Fibroblast of skin of left quadriceps (primary cell): ENCODE measurements around the gene MORN1.

Experiments used
- DNase-seq, 2 experiments: peaks; one replicate each; pipeline ENCODE4 v3.0.0-alpha.2; 2013; ENCODE audit warnings: low read depth in 2 of 2

MORN1 gene

GRCh38 chr1:2374252-2375155, 16.9 kb downstream of the MORN1 start:
- DNase-seq, result no peak

GRCh38 chr1:2373551-2374251, 17.7 kb downstream of the MORN1 start:
- no peak for DNase-seq

DNA sequence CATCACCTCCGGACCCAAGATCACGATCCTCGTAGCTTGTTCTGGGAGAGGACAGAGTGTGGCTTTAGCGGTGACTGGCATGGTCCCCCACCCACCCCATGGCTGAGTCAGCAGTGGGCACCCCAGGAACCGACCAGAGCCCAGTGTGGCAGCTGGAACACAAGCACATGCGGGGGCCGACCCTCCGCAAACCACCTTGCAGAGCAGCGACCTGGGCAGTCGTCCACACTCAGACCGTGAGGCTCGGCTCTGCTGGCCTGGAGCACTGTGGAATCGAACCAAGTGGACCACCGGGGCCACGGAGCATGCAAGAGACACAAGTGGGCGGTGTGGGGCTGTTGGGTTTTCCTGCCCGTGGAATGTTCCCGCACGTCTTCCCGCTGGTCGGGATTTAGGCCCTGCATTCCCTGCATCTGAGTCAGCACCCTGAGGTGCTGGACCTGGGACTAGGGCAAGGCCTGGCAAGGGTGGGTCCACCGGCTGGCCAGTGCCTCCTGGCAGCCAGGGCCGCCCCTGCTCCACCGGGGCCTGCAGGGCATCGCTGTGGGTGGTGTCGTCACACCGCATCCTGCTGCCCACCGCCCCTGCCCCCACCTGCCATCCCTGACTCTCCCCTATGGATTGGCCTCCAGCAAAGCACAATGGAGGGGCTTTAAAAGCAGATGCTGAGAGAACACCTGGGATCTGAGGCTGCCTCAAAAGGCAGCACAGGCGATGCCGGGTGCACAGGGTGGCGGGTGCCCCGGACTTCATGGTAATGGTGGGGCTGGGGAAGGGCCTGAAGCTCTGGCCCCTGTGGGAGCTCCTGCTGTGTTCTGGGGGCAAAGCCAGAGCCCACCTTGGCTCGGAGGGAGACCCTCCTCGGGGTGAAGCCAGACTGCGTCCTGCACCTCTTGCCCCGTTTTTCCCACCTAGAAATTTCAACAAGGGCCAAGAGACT, 18.5 kb downstream of the MORN1 start:
- DNase-seq, result no peak

DNA sequence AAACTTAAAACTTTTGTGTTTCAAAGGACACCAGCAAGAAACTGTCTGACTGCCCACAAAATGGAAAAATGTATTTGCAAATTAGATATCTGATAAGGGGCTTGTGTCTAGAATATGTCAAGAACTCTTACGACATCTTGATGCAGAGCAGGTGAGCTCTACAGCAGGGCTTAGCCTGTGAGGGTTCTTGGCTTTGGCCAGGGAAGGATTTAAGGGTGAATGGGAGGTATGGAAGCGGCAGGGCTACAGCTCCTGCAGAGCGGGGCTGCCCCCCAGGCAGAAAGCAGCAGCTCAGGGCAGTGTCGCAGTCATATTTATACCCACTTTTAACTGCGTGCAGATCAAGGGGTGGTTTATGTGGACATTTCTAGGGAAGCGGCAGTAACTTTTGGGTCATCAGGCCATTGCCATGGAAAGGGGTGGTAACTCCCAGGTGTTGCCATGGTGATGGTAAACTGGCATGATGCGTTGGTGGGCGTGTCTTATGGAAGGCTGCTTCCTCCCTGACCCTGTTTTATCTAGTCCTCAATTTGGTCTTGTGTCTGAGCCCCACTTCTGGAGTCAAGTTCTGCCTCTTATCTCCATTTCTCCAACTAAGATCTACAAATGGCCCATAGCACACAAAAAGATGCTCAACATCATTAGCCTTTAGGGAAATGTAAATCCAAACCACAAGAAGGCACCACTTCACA, 23.2 kb downstream of the MORN1 start:
- no peak for DNase-seq

DNA sequence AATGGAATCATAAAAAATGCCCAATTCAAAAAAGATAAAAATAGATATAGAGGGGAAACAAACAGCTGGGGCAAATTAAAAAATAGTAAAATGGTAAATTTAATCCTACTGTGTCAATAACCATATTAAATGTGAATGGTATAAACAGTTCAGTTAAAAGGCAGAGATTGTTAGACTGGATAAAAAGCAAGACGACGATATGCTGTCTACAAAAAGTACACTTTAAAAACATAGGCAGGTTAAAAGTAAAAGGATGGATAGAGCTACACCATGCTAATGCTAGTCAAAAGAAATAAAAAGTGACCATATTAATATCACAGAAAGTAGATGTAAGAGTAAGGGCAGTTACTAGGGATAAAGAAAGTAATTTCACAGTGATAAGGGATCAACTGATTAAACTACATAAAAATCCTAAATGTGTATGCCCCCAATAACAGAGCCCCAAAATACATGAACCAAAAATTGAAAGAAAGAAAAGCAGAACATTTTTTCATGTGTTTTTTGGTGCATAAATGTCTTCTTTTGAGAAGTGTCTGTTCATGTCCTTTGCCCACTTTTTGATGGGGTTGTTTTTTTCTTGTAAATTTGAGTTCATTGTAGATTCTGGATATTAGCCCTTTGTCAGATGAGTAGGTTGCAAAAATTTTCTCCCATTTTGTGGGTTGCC, 27.4 kb downstream of the MORN1 start:
- no peak for DNase-seq

- DNase-seq, result peak; percentile 29 to 36
These were observed 30.6 kb downstream of the MORN1 start for GRCh38 chr1:2360588-2361364.

DNA sequence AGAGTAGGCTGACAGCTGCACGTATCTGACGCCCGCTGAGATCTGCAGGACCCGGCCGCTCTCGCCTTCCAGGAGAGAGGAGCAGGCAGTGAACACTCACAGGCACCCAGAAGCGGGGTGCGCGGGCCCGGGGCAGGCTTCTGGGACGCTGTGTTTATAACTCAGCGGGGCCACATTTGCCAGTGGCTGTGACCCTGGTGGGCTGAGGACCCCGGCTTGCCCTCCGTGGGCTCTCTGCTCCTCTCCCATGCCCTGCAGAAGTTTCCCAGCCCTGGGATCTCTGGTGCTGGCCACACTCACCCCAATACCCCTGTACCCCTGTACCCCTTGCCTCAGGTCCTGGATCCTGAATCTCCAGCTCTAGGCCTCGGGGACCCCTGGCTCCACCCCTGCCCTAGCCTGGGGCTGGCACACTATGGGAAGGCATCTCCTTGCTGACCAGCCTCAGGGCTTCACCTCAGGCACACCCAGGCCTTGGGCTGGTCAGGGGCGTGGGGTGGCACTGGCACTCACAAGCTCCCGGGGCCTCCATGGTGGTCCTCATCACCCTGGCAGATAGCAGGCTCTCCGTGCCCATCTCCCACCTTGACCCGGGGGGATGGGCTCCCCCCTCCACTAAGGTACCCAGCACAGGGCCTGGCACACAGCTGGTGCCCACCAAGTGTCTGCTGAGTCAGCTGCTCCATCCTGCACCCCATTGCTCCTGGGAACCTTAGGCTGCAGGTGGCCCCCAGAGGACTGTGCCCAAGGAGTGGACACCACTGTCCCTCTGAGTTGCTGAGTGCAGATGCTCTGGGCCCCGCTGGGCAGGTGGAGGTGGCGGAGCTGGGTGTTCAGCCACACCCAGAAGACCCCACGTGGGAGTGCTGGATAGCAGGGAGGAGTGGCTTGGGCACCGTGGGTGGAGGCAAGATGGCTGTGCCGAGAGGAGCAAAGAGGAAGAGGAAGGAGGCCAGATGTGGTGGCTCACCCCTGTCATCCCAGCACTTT, 32.4 kb downstream of the MORN1 start:
- no peak for DNase-seq

GRCh38 chr1:2358072-2358471, 33.3 kb downstream of the MORN1 start:
- DNase-seq, result no peak

DNA sequence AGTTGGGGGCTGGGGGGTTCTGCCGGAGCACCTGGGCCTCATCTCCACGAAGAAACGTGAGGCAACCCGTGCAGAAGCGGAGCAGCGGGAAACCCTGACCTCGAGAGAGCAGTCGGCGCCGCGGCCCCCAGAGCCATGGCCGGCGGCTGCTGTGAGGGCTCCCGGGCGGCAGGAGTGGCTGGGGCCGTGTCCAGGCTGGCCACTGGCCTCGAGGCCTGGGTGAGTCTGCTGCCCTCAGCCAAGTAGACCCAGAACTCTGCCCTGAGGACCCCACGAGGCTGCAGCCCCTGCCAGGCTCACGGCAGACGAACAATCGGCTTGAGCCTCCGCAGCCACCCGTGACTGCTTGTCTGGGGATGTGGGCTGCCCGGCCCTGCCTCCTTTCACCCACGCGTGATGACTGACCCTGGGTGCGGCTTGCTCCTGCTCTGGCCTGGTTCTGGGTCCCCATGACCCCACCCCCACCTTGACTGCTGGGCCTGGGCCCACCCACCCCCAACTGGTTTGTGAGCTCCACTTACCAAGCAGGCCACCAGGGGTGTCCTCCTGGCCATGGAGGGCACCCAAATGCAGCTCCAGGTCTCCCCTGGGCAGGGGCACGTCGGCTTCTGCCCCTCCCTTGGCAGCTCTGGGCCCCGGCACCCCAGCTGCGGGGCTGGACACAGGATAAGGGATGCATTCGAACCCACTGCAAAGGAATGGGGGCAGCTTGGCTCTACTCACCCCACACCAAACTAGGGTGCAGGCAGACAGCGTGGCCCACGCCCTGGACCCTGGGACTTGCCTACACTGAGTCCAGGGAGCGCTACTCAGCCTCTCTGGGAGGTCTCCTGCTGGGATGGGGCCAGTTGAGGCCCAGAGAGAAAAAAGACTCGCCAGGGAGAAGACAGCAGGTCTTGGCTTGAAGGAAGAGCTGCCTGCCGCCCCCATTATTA, 34.2 kb downstream of the MORN1 start:
- DNase-seq, result no peak

GRCh38 chr1:2356401-2356800, 35.0 kb downstream of the MORN1 start:
- DNase-seq, result no peak

DNA sequence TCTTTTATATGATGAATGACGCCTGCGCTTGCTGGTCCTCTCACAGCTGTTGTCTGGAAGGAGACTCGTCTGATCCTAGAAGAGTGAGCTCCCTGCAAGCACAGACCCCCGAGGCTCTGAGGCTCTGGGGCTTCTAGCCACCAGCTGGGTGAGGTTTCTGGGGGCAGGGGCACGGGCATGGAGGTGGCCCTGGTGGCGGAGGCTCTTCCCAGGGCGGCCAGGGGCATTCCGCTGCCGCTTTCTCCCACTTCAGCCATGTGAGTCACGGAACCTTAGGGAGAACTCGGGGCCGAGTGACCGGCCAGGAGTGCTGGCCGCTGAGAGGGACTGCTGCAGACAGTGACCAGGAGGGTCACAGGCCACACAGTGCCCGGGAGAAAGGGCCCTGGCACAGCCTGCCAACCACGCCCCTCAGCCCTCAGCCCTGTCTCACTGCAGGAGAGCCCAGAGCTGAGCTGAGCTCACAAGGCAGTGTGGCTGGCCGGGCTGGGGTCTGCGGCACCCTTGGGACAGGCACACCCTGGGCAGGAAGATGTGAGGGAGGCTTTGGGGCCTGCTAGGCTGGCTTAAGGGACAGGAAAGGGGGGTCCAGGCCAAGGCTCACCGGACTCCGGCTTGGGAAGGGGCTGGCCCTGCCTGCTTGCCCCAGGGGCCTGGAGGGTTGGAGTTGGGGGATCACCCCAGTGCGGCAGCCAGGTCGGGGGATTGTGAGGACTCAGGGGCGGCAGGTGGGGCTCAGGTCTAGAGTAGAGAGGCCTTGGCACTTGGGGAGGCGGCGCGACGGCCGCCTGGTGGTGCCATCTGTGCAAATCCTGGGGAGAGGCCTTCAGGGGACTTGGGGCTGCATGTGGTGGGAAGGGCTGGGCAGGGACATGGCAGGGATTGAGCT, 35.7 kb downstream of the MORN1 start:
- DNase-seq, result no peak

DNA sequence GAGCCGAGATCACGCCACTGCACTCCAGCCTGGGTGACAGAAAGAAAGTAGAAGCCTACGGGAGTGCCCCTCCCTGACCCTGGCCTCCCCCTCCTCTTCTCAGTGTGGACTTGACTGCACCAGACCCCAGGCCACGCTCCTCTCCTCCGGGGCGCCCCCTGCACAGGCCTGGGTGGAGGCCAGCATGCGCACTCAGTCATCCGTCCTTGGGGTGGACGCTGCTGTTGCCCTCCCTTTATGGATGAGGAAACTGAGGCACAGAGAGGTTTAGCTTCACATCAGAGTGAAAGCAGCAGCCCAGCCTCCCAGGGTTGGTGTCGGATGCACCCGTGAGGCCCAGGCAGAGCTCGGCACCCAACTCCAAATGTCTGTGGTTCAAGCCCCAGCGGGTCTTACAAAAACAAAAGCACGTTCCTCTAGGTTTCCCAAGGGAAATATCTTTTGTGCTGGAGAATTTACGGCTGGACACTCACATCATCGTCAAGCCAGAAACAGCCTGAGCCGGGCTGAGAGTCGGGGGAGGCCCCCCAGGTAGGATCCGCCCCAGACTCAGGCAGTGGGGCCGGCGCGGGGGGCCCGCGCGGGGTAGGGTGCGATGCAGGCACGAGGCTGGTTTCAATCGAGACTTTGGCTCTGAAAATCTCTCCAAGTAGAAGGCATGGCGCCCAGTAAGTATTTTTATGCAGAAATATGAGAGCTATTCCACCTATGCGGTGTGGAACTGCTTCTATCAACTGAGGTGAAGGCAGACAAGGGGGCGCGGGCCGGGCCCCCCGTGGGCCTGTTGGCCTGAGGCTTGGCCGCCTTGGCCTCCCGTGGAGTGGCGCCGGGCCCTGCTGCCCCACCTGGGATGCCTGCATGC, 36.6 kb downstream of the MORN1 start:
- no peak for DNase-seq

DNA sequence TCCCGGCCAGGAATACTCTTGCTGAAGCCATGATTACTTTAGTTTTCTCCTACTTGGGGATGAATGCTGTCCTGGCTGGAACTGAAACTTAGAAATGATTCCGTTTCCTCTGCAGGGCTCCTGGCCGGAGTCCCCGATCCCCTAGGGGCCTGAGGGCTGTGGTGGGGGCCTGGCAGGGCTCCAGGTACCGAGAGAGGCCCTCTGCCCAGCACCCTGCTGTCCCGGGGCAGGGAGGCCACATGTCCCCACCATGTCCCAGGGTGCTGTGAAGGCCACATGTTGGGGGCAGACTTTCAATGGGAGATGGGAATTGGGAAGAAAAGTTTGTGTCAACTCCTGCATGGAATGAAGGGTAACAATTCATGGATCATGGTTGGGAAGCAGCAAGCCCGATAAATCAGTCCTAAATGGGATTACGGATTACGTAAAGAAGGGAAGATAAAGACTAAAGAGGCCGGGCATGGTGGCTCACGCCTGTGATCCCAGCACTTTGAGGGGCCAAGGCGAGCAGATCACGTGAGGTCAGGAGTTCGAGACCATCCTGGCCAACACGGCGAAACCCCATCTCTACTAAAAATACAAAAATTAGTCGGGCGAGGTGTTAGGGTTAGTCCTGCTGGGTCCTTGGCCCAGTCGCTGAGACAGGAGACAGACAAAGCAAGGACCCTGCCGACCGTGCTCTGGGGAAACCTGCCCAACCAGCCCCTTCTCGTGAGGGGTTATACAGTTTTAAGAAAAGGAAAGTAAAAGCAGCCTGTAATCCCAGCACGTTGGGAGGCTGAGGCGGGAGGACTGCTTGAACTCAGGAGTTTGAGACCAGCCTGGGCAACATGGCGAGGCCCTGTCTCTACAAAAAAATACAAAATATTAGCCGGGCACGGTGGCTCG, 37.6 kb downstream of the MORN1 start:
- DNase-seq, result no peak

DNA sequence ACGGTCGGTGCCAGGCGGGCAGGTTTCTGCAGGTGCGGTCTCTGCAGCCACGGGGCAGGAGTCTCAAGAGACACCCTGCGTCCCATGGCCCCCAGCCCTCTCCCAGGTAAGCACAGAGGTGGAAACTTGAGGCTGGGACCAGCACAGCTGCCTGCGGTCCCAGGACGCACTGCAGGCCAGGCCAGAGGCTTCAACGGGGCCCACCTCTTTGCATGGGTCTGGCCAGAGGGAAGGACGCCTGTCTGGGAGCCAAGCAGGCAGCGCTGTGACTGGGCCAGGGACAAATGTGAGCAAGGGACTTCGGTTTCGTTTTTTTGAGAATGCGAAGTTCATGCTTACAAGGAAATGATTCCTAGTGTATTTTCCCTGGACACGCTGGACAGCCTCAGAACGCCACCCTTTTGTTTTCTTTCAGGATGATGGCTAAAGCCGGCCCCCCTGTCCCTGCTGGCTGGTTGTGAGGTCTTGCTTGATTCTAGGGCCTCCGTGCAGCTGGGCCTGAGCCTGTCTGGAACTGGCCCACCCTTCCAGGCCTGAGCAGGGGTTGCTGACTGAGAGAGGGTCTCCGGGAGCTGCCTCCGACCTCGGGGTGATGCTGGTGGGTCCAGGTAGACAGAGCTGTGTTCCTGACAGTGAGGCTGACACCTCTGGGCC, 38.3 kb downstream of the MORN1 start:
- no peak for DNase-seq
